Germinal center (tissue), 1 donor: Measurements from ENCODE around the gene DSTN.
"Not testable (repeated sequence)": the region's sequence is repeated elsewhere in the genome, so short reads cannot be mapped to it uniquely, and the experiment has no call there.

Source experiments
- DNase-seq: peaks from one replicate; pipeline ENCODE4 v3.0.0; 2012; ENCODE audit warnings: mixed read lengths, low spot score

Gene DSTN

DNA sequence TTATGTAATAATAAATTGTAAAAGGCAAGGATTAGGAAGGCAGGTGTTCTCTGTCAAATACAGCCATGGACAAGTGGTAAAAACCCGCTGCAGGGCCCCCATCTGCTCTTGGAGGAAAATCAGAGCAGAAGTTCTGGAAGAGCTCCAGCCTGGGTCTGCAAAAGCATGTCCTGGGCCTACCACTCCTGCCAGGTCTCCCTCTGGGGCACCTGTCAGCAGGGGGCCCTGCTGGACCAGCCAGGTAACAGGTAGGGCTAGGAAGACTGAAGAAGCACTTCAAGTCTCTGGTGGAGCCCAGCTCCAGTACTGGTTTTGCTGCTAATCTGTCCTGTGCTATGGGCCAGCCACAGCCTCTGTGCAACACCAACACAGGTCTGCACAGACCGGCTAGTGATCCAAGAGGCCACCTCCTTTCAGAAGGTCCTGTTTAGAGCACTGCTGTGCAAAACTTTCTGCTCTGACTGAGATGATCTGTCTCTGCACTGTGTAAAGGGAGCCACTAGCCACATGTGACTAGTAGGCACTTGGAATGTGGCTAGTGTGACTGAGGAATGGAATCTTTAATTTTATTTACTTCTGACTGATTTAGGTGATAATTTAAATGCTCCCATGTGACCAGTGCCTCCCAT, 82.0 kb downstream of the DSTN start:
- DNase-seq, result no peak

DNA sequence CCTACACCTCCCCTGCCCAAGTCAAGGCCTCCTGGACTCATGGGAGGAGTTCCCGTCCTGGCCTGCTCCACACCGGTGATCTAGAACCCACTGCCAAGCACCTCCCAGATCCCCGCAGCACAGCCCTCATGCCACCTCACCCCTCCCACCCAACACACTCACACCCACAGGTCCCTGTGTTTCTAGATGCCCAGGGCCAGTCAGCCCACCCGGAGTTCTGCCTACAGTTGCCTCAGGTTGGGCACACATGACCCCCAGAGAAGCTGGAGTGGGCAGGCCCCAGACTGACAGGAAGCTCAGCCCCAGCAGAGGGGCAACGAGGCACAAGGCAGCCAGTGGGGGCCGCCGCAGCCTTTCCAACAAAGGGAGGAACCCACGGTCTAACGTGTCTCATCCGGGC, 82.5 kb downstream of the DSTN start:
- DNase-seq, result no peak

DNA sequence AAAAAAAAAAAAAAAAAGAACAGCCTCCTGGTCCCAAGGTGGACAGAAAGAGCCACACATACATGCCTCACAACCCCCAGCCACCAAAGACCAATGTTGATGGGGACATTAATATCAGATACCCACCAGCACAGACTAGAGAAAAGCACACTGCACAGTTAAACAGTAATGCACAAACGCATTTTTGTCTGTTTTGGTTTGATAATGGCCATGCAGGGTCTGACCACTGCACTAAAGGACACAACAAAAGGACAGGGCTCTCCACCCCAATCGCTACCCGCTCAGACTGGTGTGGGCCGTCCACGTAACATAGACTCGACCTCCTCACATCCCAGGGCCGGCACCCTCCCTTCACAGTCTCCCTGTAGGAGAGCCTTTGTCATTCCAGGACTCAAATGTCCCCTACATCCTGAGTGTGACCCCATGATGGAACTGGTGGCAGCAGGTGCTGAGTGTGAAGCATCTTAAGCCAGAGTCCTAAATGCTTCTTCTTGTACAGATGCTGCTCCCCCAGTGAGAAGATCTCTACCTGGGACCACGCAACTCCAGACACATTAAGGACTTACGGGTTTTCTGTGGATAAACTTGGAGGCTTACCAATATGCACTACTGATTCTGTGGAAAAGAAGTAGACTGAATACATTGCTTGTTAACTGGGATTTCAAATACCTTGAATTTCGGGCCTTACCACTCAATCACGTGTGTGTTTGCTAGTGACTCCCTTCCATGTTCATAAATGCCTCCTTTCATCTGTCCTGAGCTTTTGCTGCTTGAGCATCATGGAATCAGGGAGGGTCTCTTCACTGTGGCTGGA, 84.2 kb downstream of the DSTN start:
- no peak for DNase-seq

DNA sequence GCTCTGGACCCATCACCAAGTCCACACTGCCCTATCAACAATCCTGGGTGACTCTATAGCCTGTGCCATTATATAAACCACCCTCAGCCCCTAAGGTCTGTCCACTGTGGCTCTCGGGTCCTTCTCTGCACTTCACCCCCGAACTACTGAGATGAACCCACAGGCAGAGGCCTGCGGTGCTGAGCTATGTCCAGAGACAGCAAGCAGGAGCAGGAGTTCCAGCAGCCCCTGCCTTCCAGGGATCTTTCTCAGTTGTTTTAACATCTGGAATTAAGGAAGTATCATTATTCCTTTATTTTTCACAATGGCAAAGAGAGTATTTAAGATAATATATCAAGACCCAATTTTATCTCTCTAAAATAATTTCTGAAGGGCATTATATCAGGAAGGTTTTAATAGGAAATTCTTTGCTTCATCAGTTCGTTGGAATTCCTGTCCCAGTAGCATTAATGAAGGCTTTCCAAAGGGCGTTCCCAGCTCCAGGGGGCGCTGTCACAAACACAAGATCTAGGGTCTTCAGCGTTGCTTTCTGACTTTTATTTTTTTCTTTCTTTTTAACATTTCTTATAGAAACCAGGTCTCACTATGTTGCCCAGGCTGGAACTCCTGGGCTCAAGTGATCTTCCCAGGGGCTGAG, 84.9 kb downstream of the DSTN start:
- no peak for DNase-seq

DNA sequence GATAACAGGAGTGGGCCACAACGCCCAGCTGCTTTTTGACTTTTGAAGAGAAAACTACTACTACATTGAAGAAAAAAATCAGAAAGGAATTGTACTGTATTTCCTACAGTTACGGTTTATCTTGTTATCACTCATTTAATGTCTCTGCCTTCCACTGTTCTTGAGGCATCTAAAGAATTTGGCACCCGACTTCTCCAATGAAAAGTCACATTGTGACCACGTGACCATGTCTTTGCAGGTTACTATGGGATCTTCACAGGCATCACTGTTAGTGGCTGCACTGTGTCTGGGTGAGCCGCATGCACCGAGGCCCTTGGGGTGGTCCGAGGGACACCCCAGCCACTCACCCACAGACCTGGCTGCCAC, 85.4 kb downstream of the DSTN start:
- DNase-seq, result no peak

DNA sequence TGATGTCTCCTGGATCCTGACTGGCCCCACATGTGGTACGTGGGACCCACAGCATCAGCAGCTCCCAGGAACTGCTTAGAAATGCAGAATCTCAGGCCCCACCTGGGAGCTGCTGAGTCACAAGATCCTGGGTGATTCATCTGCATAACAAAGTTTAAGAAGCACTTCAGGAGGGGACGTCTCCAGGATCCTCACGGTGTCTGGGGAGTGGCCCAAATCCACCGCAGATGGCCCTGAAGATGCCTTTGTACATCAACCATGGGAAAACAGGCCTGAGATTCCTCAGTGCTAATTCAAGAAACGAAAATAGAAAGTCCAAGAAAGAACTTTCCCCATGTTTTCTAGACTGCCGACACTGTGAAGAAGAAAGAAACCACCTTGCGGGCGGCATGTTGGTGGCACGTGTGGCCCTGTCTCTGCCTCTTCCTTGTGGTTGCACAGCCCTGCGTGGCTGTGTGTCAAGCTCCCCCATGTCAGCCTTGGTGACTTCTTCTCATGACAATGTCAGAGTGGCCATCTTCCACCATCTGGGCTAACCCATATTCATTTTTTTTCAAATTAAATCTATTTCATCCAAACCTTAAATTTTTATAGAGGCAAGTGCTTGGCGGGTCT, 86.1 kb downstream of the DSTN start:
- DNase-seq, result no peak

DNA sequence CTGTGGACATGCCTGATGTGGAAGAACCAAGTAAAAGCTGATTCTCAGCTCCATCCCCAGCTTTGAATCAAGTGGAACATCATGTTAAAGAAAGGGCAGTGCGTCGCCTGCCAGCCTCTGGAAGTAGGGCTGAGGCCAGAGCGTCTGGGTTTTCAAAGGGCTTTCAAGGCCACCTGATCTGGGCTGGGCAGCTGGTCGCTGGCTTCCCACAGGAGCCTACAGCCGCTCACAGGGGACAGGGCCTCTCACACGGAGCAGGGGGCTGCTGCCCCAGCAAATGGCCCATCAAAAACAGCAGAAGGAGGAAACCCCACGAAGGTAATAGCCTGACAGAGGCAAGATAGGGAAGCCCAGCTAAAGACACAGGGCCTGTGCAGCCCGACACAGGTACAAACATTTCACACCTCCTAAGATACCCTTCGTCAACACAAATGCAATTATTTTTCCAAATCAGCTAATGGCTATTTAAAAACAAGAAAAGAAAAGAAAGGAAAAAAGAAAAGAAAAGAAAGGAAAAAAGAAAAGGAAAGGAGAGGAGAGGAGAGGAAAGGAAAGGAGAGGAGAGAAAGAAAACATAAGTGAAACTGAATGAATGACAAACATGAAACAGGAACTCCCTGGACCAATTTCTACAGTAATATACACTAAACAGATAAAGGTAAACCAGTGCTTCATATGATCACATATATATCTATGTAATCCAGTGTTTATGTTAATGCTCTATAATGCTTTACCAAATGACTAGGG, 87.4 kb downstream of the DSTN start:
- DNase-seq, result no peak

DNA sequence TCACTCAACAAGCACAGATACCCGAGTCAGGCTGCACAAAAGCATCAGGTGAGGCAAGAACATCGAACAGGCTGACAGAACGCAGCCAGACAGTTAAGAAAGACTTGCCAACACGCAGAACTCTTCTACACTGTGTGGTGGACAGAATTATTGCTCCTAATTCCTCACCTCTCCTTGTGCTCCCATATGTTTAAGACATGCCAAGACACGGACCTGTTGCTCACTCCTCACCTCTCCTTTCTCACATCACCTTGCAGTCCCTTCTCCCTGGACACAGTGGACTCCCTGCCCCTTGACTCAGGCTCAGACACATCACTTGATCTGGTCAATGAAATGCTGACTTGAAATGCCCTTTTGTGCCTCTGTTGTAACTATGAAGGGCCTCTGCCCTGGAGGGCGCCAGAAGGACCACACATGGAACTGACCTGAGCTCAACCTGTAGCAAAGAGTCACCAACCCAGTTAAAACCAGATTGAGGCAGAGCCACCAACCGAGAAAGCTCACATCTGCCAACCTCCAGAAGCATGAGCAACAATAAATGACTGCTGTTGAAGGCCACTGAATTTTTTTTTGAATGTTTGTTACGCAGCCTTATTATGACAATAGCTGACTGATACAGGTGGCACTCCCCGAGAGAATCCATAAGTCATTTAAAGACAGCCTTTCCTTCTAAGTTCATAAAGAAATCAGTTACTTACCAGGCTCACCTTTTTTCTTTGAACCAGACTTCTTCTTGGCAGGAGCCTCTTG, 88.2 kb downstream of the DSTN start:
- no peak for DNase-seq

DNA sequence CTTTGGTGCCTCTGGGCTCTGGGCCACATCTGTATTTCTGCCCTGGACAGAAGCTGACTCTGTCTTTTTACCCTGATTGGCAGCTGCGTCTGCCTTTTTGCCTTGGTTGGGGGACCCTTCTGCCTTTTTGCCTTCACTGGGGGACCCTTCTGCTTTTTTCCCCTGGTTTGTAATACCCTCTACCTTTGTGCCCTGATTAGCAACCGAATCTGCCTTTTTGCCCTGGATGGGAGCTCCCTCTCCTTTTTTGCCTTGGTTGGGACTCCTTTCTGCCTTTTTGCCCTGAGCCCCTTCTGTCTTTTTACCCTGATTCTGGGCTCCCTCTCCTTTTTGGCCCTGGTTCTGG, 88.7 kb downstream of the DSTN start:
- no peak for DNase-seq

DNA sequence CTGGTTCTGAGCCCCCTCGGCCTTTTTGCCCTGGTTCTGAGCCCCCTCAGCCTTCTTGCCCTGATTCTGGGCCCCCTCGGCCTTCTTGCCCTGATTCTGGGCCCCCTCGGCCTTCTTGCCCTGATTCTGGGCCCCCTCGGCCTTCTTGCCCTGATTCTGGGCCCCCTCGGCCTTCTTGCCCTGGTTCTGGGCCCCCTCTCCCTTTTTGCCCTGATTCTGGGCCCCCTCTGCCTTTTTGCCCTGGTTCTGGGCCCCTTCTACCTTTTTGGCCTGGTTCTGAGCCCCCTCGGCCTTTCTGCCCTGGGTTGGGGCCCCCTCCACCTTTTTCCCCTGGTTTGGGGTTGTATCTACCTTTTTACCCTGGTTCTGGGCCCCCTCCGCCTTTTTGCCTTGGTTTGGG, 89.5 kb downstream of the DSTN start:
- DNase-seq, result not testable (repeated sequence)
